Fibroblast of lung (primary cell): ENCODE measurements around the gene RGS8.

Source experiments
- CTCF ChIP-seq, 2 donors: IDR thresholded peaks in 1 of 2; conservative IDR thresholded peaks in 1 of 2; 1 replicate in 1 of 2; 2 replicates in 1 of 2; pipeline ENCODE4 v1.5.1; 2011 to 2012; ENCODE audit warnings: low read length in 2 of 2, control low read depth in 1 of 2, inconsistent platforms in 1 of 2, low read depth in 1 of 2, mild to moderate bottlenecking in 1 of 2
- EZH2 ChIP-seq: IDR thresholded peaks from 2 replicates; pipeline ENCODE4 v1.5.1; 2012; ENCODE audit warnings: low read length, control low read depth, mild to moderate bottlenecking; ENCODE audit errors: missing control alignments

DNA sequence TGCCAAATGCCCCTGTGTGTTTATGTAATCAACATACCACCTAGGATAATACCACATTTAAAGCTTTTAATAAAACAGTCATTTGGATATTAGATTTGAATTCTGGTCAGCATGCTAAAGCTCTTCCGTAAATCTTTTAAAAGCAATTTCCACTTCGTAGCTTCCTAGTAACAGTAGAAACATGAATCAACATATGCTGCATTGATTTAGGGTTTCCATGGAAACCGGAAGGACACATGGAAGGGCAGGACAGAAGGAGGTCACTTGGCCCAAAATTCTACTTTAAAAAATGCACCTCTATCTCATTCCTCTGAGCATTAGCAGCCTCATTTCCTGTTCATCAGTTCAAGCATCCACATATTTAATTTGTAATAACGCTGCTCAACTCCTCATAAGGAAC, 8.1 kb downstream of the RGS8 start:
- TF ChIP-seq CTCF (conservative IDR thresholded peaks at IDR 0.05 in 1 of 2, IDR thresholded peaks at IDR 0.05 in 1 of 2; ENCODE audit: low read depth in 1 of 2, low read length in 2 of 2) (no peak), EZH2 (no peak)
